GM23338 (cell line): ENCODE measurements around the gene STRIP1.

Experiments
- CREB1 ChIP-seq: fragments of 250-450 bp; sonication (Bioruptor Pico); IDR thresholded peaks from 2 replicates; pipeline ENCODE4 v1.5.0; 2020; ENCODE audit warnings: low read depth, mild to moderate bottlenecking, moderate library complexity
- CTCF ChIP-seq, 2 experiments: fragments of 200-600 bp in 1 of 2; sonication (generic) in 1 of 2; conservative IDR thresholded peaks; 2 replicates each; pipeline versions ENCODE4 v1.5.1 to v1.6.1; 2016 to 2017; ENCODE audit warnings: antibody characterized with exemption in 2 of 2, low read depth in 2 of 2, mild to moderate bottlenecking in 2 of 2, moderate library complexity in 1 of 2
- EZH2 ChIP-seq: fragments of 200-600 bp; sonication (generic); IDR thresholded peaks from one replicate; pipeline ENCODE4 v1.8.0; 2017; ENCODE audit warnings: antibody characterized with exemption, mild to moderate bottlenecking, low read depth; ENCODE audit not compliant: unreplicated experiment
- POLR2AphosphoS5 ChIP-seq: IDR thresholded peaks from 2 replicates; pipeline ENCODE4 v1.6.1; 2016; ENCODE audit warnings: antibody characterized with exemption, low read depth

GRCh38 chr1:110024613-110025012 is 9.8 kb upstream of the STRIP1 start:
- TF ChIP-seq EZH2 (no peak), CTCF (conservative IDR thresholded peaks at IDR 0.05; ENCODE audit: low read depth in 2 of 2) (no peak), POLR2AphosphoS5 (no peak), CREB1 (no peak)
